HG03064 (cell line): ENCODE measurements around the gene ZDHHC16.

Source experiments
- ATAC-seq: cut with Tn5 transposase; IDR thresholded peaks from one replicate; pipeline ENCODE4 v1.9.1; 2021; ENCODE audit warnings: low read depth; ENCODE audit not compliant: unreplicated experiment

Gene ZDHHC16

GRCh38 chr10:97506199-97506991 lies 60.4 kb downstream of the ZDHHC16 start:
- ATAC-seq, result no peak
